HepG2 (cell line): ENCODE data around the gene PCDHA7. TPM values are rescaled to one million over a fixed set of nuclear protein-coding genes. Genes with fewer than 3 reads are reported as not detected.
"Not testable (repeated sequence)": the region's sequence is repeated elsewhere in the genome, so short reads cannot be mapped to it uniquely, and the experiment has no call there.

Source experiments
- ATAC-seq: fragments of 200-7000 bp; cut with Tn5 transposase; 3 replicates; pipeline ENCODE4 v1.9.1; 2020; ENCODE audit warnings: mild to moderate bottlenecking, moderate library complexity
- BruUV-seq: library from RNA; stranded (reverse); fragments of 400-500 nt; replicated peaks from 2 replicates; lab custom pipeline; 2021; lab: Mats Ljungman, UMichigan
- CTCF ChIA-PET: fragments of 300-600 bp; formaldehyde crosslinking; extraction: SDS; loops from one replicate; lab custom pipeline; 2021; ENCODE audit warnings: low total read pairs, inconsistent platforms, low intra/inter-chr PET ratio; lab: Yijun Ruan, JAX
- POLR2A ChIA-PET: fragments of 350-600 bp; sonication (Branson Sonifier 250); formaldehyde crosslinking; loops from one replicate; lab custom pipeline; 2020; ENCODE audit warnings: antibody characterized with exemption, inconsistent platforms; lab: Yijun Ruan, JAX
- DNase-seq: peaks from one replicate; pipeline ENCODE4 v3.0.0-alpha.2; 2015; ENCODE audit warnings: low spot score
- FAIRE-seq: peaks from 3 replicates; lab custom pipeline; 2011; peaks lifted over from hg19 to GRCh38; lab: Jason Lieb, UNC
- H2AFZ ChIP-seq: one replicate; pipeline ENCODE4 v1.6.1; 2011; ENCODE audit warnings: low read length, inconsistent platforms
- H3K27ac ChIP-seq: fragments of 300-600 bp; 3 replicates; pipeline ENCODE4 v1.8.0; 2011; ENCODE audit warnings: mixed run types, mild to moderate bottlenecking, mixed read lengths, low read length, inconsistent platforms; ENCODE audit not compliant: insufficient read depth; ENCODE audit errors: extremely low read length
- H3K27me3 ChIP-seq, 2 experiments: fragments of 200-600 bp in 1 of 2; 2 replicates in 1 of 2; 3 replicates in 1 of 2; pipeline versions ENCODE4 v1.6.0 to v1.8.0; 2011; ENCODE audit warnings: low read length in 2 of 2, mild to moderate bottlenecking in 2 of 2, moderate library complexity in 2 of 2, inconsistent platforms in 1 of 2; ENCODE audit not compliant: insufficient read depth in 2 of 2, control insufficient read depth in 1 of 2
- H3K36me3 ChIP-seq, 2 experiments: fragments of 200-600 bp in 1 of 2; replicated peaks in 1 of 2; 2 replicates in 1 of 2; 3 replicates in 1 of 2; pipeline versions ENCODE4 v1.5.1 to v1.8.0; 2011; ENCODE audit warnings: low read length in 2 of 2, inconsistent platforms in 1 of 2; ENCODE audit not compliant: insufficient read depth in 2 of 2, control insufficient read depth in 1 of 2
- H3K4me1 ChIP-seq: 2 replicates; pipeline ENCODE4 v1.5.1; 2012; ENCODE audit warnings: low read length, inconsistent platforms; ENCODE audit not compliant: insufficient read depth
- H3K4me2 ChIP-seq: 2 replicates; pipeline ENCODE4 v1.6.0; 2011; ENCODE audit warnings: low read depth, low read length, inconsistent platforms
- H3K4me3 ChIP-seq, 3 experiments: fragments of 200-600 bp in 1 of 3; sonication (generic), shearing (Covaris generic) in 1 of 3; replicated peaks in 1 of 3; 2 replicates each; pipeline ENCODE4 v1.5.1; 2011 to 2016; ENCODE audit warnings: low read length in 3 of 3, inconsistent platforms in 2 of 3, low read depth in 2 of 3, mild to moderate bottlenecking in 2 of 3, control low read depth in 1 of 3, mixed read lengths in 1 of 3; ENCODE audit not compliant: insufficient read depth in 1 of 3
- H3K79me2 ChIP-seq: one replicate; pipeline ENCODE4 v1.6.1; 2011; ENCODE audit warnings: low read length, inconsistent platforms; ENCODE audit not compliant: insufficient read depth
- H3K9ac ChIP-seq: 2 replicates; pipeline ENCODE4 v1.6.0; 2011; ENCODE audit warnings: mild to moderate bottlenecking, low read depth, low read length, inconsistent platforms; ENCODE audit not compliant: insufficient read depth
- H3K9me3 ChIP-seq: 2 replicates; pipeline ENCODE4 v1.5.1; 2012; ENCODE audit warnings: mild to moderate bottlenecking, low read length
- H4K20me1 ChIP-seq: 2 replicates; pipeline ENCODE4 v1.6.0; 2011; ENCODE audit warnings: inconsistent platforms, mild to moderate bottlenecking, low read length, moderate library complexity; ENCODE audit not compliant: insufficient read depth
- HNF4A ChIP-seq: sonication (generic); formaldehyde crosslinking; IDR thresholded peaks from 2 replicates; pipeline ENCODE4 v1.4.0; 2020; ENCODE audit warnings: missing genetic modification reagents
- IRX3 ChIP-seq: sonication (generic); formaldehyde crosslinking; IDR thresholded peaks from 2 replicates; pipeline ENCODE4 v1.8.1; 2023; ENCODE audit warnings: mild to moderate bottlenecking, low read depth, missing genetic modification reagents, borderline replicate concordance
- RXRA ChIP-seq: sonication (generic); formaldehyde crosslinking; IDR thresholded peaks from 2 replicates; pipeline ENCODE4 v1.5.1; 2020; ENCODE audit warnings: missing genetic modification reagents
- TOPORS ChIP-seq: sonication (generic); formaldehyde crosslinking; IDR thresholded peaks from 2 replicates; pipeline ENCODE4 v1.8.0; 2023; ENCODE audit warnings: mild to moderate bottlenecking, missing genetic modification reagents
- ZKSCAN1 ChIP-seq: fragments of 150-350 bp; IDR thresholded peaks from 2 replicates; pipeline ENCODE4 v1.6.1; 2014; ENCODE audit warnings: low read length
- WGBS: methylation state at CpG from one replicate; pipeline ENCODE4 v1.1.6; 2017; ENCODE audit warnings: low lambda C conversion rate; 5-methylcytosine and 5-hydroxymethylcytosine counted together
- in situ Hi-C: cut with HindIII; loops from 2 replicates; pipeline ENCODE4 v1.10.0; 2017; ENCODE audit warnings: low pct_unique_long_range_greater_than_20kb; ENCODE audit not compliant: extremely low pct_ligation_motif_present
- intact Hi-C: fragments of 100-400 bp; cut with micrococcal nuclease; formaldehyde crosslinking; loops from one replicate; pipeline ENCODE4 v1.10.0; 2022; ENCODE audit not compliant: unreplicated experiment
- polyA plus RNA-seq, 8 experiments: library from polyadenylated mRNA; depleted of rRNA in 3 of 8; stranded (reverse) in 7 of 8; unstranded in 1 of 8; fragments of >200 nt; fragmentation: Illumina TruSeq in 4 of 8; extraction: Trizol in 4 of 8; gene quantifications; 2 replicates each; pipeline versions ENCODE4 v1.2.1 to v1.2.3, GENCODE V29; 2011 to 2016; ENCODE audit warnings: low read depth in 4 of 8, missing spikeins in 1 of 8, mixed read lengths in 1 of 8; ENCODE audit not compliant: insufficient read depth in 1 of 8
- total RNA-seq, 5 experiments: library from RNA; depleted of rRNA; stranded (reverse); fragments of >200 nt; fragmentation: Illumina TruSeq; extraction: Trizol; gene quantifications; 2 replicates each; pipeline ENCODE4 v1.2.3, GENCODE V29; 2016; ENCODE audit warnings: low read depth in 1 of 5
- TF ChIP-seq, protein P1 (sequence below): sonication (generic); formaldehyde crosslinking; IDR thresholded peaks from 2 replicates; pipeline ENCODE4 v1.4.0; 2020; ENCODE audit warnings: missing genetic modification reagents
- TF ChIP-seq, protein P2 (sequence below): sonication (generic); formaldehyde crosslinking; IDR thresholded peaks from 2 replicates; pipeline ENCODE4 v1.4.0; 2020; ENCODE audit warnings: mild to moderate bottlenecking, low read depth, missing genetic modification reagents

Gene PCDHA7
- total and polyA plus RNA-seq, 2 of the 13 experiments (the other 11 are each of a cell fraction or from before 2014, with no cell fraction given), result 0.49 to 0.53 TPM

GRCh38 chr5:140796072-140796717 is 37.9 kb upstream of the PCDHA7 start:
- H3K4me2 ChIP-seq, H4K20me1 ChIP-seq, H3K79me2 ChIP-seq, H3K27me3 ChIP-seq, POLR2A ChIA-PET, H2AFZ ChIP-seq, H3K9ac ChIP-seq, in situ Hi-C loops, intact Hi-C loops, H3K4me3 ChIP-seq, DNase-seq, H3K27ac ChIP-seq, H3K36me3 ChIP-seq, H3K4me1 ChIP-seq, FAIRE-seq, ATAC-seq, BruUV-seq, CTCF ChIA-PET: not testable (repeated sequence)
- 88% methylated on average over 61 of the region's 72 CpGs for WGBS
- peaks cover 31% of the 10 kb centered on the region for H3K9me3 ChIP-seq

DNA sequence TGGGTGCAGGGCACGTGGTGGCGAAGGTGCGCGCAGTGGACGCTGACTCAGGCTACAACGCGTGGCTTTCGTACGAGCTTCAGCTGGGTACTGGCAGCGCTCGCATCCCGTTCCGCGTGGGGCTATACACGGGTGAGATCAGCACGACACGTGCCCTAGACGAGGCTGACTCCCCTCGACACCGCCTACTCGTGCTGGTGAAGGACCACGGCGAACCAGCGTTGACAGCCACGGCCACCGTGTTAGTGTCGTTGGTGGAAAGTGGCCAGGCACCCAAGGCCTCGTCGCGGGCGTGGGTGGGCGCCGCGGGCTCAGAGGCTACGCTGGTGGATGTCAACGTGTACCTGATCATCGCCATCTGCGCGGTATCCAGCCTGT is 37.4 kb upstream of the PCDHA7 start:
- Histone ChIP-seq H3K9ac (no peak overlapping the region), H2AFZ (no peak overlapping the region), H4K20me1 (no peaks in the 10 kb centered on the region), H3K27me3 (no peaks in the 10 kb centered on the region), H3K9me3 (peaks cover 35% of the 10 kb centered on the region), H3K27ac (no peak overlapping the region), H3K4me1 (no peaks in the 10 kb centered on the region), H3K4me3 (no peak overlapping the region), H3K79me2 (no peaks in the 10 kb centered on the region)
- POLR2A ChIA-PET, result no interaction called here
- 69% methylated on average over 13 of the region's 39 CpGs for WGBS
- ATAC-seq (no peak), FAIRE-seq (no peak), DNase-seq (no peak)
- TF ChIP-seq HNF4A (no peak), ZKSCAN1 (no peak), IRX3 (CRISPR knock-in tag) (no peak), TOPORS (CRISPR knock-in tag) (no peak), RXRA (CRISPR knock-in tag) (no peak)
- TF ChIP-seq, protein P1, sequence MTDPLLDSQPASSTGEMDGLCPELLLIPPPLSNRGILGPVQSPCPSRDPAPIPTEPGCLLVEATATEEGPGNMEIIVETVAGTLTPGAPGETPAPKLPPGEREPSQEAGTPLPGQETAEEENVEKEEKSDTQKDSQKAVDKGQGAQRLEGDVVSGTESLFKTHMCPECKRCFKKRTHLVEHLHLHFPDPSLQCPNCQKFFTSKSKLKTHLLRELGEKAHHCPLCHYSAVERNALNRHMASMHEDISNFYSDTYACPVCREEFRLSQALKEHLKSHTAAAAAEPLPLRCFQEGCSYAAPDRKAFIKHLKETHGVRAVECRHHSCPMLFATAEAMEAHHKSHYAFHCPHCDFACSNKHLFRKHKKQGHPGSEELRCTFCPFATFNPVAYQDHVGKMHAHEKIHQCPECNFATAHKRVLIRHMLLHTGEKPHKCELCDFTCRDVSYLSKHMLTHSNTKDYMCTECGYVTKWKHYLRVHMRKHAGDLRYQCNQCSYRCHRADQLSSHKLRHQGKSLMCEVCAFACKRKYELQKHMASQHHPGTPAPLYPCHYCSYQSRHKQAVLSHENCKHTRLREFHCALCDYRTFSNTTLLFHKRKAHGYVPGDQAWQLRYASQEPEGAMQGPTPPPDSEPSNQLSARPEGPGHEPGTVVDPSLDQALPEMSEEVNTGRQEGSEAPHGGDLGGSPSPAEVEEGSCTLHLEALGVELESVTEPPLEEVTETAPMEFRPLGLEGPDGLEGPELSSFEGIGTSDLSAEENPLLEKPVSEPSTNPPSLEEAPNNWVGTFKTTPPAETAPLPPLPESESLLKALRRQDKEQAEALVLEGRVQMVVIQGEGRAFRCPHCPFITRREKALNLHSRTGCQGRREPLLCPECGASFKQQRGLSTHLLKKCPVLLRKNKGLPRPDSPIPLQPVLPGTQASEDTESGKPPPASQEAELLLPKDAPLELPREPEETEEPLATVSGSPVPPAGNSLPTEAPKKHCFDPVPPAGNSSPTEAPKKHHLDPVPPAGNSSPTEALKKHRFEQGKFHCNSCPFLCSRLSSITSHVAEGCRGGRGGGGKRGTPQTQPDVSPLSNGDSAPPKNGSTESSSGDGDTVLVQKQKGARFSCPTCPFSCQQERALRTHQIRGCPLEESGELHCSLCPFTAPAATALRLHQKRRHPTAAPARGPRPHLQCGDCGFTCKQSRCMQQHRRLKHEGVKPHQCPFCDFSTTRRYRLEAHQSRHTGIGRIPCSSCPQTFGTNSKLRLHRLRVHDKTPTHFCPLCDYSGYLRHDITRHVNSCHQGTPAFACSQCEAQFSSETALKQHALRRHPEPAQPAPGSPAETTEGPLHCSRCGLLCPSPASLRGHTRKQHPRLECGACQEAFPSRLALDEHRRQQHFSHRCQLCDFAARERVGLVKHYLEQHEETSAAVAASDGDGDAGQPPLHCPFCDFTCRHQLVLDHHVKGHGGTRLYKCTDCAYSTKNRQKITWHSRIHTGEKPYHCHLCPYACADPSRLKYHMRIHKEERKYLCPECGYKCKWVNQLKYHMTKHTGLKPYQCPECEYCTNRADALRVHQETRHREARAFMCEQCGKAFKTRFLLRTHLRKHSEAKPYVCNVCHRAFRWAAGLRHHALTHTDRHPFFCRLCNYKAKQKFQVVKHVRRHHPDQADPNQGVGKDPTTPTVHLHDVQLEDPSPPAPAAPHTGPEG (CRISPR knock-in tag), result no peak
- TF ChIP-seq, protein P2, sequence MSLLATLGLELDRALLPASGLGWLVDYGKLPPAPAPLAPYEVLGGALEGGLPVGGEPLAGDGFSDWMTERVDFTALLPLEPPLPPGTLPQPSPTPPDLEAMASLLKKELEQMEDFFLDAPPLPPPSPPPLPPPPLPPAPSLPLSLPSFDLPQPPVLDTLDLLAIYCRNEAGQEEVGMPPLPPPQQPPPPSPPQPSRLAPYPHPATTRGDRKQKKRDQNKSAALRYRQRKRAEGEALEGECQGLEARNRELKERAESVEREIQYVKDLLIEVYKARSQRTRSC (CRISPR knock-in tag), result no peak
- TF ChIP-seq, all 625 proteins: peak for 0
- in situ Hi-C loops (no loop called here), intact Hi-C loops (no loop called here)
- H3K36me3 ChIP-seq, result no peaks in the 10 kb centered on the region
- BruUV-seq, result no TSS peak
- CTCF ChIA-PET, result no interaction called here
- no peak overlapping the region for H3K4me2 ChIP-seq
